Measurements from ENCODE around the gene EML4.

Gene EML4

DNA sequence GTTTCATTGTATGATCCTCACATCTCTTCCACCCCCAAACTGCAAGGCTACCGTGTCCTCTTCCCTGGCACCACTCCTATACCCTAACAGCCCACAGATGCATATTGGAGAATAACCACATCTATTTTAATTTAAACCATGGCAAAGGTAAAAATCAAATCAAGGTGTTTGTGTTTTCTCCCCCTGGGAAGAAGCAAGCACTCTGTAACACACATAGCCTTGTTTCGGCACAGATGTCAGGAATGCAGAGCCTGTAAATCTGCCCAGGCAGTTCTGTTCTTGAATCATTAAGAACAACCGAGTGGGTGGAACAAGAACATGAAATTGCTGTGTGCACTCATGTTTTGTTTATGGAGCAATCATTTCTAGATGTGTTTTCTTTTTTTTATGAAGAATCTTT, 198.7 kb downstream of the EML4 start:
- Histone ChIP-seq H3K9me2 (replicated peaks; ENCODE audit: low read depth, low read length) (no peaks in the 10 kb centered on the region), H3K9ac (ENCODE audit: low read depth, low read length, poor library complexity, severe bottlenecking) (no peak overlapping the region), H2AFZ (ENCODE audit: low read length) (0 out of 2 replicates have a peak overlapping the region, but pooled peaks have one; percentile 12), H4K20me1 (ENCODE audit: insufficient read depth, low read length, poor library complexity, severe bottlenecking) (no peaks in the 10 kb centered on the region), H3K4me1 (ENCODE audit: insufficient read depth, low read length, poor library complexity, severe bottlenecking) (peaks cover 9% of the 10 kb centered on the region), H3K4me2 (ENCODE audit: low read depth, low read length, poor library complexity, severe bottlenecking) (no peak overlapping the region), H3K36me3 (ENCODE audit: insufficient read depth, low read length) (no peaks in the 10 kb centered on the region), H3K79me2 (ENCODE audit: insufficient read depth, low read length) (no peaks in the 10 kb centered on the region), H3K27me3 (ENCODE audit: insufficient read depth, low read length, poor library complexity, severe bottlenecking) (no peaks in the 10 kb centered on the region), H3K4me3 (ENCODE audit: low read length, poor library complexity, severe bottlenecking) (no peak overlapping the region), H3F3A (ENCODE audit: low read depth) (no peaks in the 10 kb centered on the region), H3K9me3 (ENCODE audit: insufficient read depth, low read depth, low read length) (no peaks in the 10 kb centered on the region)
- TF ChIP-seq EZH2phosphoT487 (IDR thresholded peaks at IDR 0.05; ENCODE audit: borderline replicate concordance), result no peak
- TF ChIP-seq, protein P1, sequence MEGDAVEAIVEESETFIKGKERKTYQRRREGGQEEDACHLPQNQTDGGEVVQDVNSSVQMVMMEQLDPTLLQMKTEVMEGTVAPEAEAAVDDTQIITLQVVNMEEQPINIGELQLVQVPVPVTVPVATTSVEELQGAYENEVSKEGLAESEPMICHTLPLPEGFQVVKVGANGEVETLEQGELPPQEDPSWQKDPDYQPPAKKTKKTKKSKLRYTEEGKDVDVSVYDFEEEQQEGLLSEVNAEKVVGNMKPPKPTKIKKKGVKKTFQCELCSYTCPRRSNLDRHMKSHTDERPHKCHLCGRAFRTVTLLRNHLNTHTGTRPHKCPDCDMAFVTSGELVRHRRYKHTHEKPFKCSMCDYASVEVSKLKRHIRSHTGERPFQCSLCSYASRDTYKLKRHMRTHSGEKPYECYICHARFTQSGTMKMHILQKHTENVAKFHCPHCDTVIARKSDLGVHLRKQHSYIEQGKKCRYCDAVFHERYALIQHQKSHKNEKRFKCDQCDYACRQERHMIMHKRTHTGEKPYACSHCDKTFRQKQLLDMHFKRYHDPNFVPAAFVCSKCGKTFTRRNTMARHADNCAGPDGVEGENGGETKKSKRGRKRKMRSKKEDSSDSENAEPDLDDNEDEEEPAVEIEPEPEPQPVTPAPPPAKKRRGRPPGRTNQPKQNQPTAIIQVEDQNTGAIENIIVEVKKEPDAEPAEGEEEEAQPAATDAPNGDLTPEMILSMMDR (conservative IDR thresholded peaks at IDR 0.05; ENCODE audit: low read length), result no peak

DNA sequence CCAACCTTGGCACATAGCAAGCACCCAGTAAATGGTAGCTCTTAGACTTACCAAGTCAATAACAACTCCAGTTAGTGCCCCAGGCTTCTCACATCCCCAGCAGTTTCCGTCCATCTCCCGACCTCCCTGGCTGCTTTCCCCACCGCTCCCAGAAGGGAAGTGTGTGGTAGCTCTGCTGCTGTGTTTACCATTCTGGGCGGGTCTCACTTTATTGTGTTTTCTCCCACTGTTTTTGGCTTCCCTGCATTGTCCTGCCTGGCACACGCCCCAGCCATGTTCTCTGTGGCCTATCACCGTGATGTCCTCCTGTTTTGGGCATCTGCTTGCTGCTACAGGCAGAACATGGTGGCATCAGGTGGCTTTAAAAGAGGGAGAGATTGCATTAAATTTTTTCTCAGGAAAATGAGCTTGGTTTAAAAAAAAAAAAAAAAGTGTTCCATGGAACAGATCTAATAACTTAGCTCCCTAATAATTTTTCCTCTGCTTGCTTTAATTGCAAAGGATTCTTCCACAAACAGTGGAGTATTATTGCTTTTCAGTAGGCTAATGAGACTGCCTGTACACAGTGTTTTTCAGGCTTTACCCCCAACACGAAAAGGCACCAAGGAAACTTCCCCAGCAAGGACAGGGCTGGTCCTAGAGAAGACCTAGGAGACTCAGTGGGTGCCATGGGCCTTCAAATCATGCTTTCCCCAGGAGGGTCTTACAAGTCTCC, 199.8 kb downstream of the EML4 start:
- no peaks in the 10 kb centered on the region for H3K27me3 ChIP-seq (ENCODE audit: insufficient read depth, low read length, poor library complexity, severe bottlenecking)
- no peaks in the 10 kb centered on the region for H4K20me1 ChIP-seq (ENCODE audit: insufficient read depth, low read length, poor library complexity, severe bottlenecking)
- H2AFZ ChIP-seq (ENCODE audit: low read length), result peak overlapping the region; percentile 44
- H3K4me1 ChIP-seq (ENCODE audit: insufficient read depth, low read length, poor library complexity, severe bottlenecking), result peaks cover 9% of the 10 kb centered on the region
- H3K79me2 ChIP-seq (ENCODE audit: insufficient read depth, low read length), result no peaks in the 10 kb centered on the region
- no peak overlapping the region for H3K4me3 ChIP-seq (ENCODE audit: low read length, poor library complexity, severe bottlenecking)
- no peak overlapping the region for H3K9ac ChIP-seq (ENCODE audit: low read depth, low read length, poor library complexity, severe bottlenecking)
- peak overlapping the region; percentile 42 for H3K4me2 ChIP-seq (ENCODE audit: low read depth, low read length, poor library complexity, severe bottlenecking)
- TF ChIP-seq, protein P1 (conservative IDR thresholded peaks at IDR 0.05; ENCODE audit: low read length), result no peak
- TF ChIP-seq EZH2phosphoT487 (IDR thresholded peaks at IDR 0.05; ENCODE audit: borderline replicate concordance), result no peak
- no peaks in the 10 kb centered on the region for H3K36me3 ChIP-seq (ENCODE audit: insufficient read depth, low read length)
- no peaks in the 10 kb centered on the region for H3K9me3 ChIP-seq (ENCODE audit: insufficient read depth, low read depth, low read length)
- H3K9me2 ChIP-seq (replicated peaks; ENCODE audit: low read depth, low read length), result no peaks in the 10 kb centered on the region
- no peaks in the 10 kb centered on the region for H3F3A ChIP-seq (ENCODE audit: low read depth)

DNA sequence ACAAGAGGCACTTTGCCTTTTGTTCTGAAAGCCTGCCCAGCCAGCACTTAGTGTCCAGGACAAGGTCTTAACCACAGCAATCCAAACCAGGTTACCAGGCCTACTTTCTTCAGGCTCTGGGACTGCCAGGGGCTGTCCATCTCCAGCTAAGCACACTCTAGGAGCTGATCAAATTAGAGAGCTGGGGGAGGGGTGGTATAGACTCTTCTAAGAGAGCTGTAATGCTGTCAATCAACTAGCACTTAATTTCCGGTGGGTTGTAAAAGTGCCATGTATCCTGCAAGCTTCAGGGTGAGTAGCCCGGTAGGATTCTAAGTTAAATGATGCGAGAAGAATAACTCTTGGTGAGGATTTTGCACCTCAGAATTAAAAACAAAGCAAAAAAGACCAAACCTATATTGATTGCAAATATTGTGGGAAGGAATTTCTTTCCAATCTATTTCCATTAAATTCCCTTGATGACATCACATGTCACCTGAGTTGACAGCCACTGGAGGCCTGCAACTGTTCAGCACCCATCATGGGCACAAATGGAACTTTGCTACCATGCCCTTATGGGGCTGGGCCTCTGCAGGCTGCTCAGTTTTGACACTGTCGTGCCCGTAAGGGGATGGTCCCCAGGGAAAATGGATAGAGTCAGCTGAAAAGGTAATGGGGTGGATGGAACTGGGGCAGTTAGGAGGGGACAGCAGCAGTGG, 200.5 kb downstream of the EML4 start:
- Histone ChIP-seq H3K79me2 (ENCODE audit: insufficient read depth, low read length) (no peaks in the 10 kb centered on the region), H3K4me3 (ENCODE audit: low read length, poor library complexity, severe bottlenecking) (no peak overlapping the region), H3K9me2 (replicated peaks; ENCODE audit: low read depth, low read length) (no peaks in the 10 kb centered on the region), H2AFZ (ENCODE audit: low read length) (peak overlapping the region; percentile 44), H3K9ac (ENCODE audit: low read depth, low read length, poor library complexity, severe bottlenecking) (no peak overlapping the region), H3K27me3 (ENCODE audit: insufficient read depth, low read length, poor library complexity, severe bottlenecking) (no peaks in the 10 kb centered on the region), H3K4me1 (ENCODE audit: insufficient read depth, low read length, poor library complexity, severe bottlenecking) (peaks cover 9% of the 10 kb centered on the region), H3F3A (ENCODE audit: low read depth) (no peaks in the 10 kb centered on the region), H3K36me3 (ENCODE audit: insufficient read depth, low read length) (no peaks in the 10 kb centered on the region), H4K20me1 (ENCODE audit: insufficient read depth, low read length, poor library complexity, severe bottlenecking) (no peaks in the 10 kb centered on the region), H3K9me3 (ENCODE audit: insufficient read depth, low read depth, low read length) (no peaks in the 10 kb centered on the region), H3K4me2 (ENCODE audit: low read depth, low read length, poor library complexity, severe bottlenecking) (peak overlapping the region; percentile 42)
- TF ChIP-seq, protein P1 (conservative IDR thresholded peaks at IDR 0.05; ENCODE audit: low read length), result no peak
- TF ChIP-seq EZH2phosphoT487 (IDR thresholded peaks at IDR 0.05; ENCODE audit: borderline replicate concordance), result no peak
